Measurements from ENCODE around the gene RHO.

DNA sequence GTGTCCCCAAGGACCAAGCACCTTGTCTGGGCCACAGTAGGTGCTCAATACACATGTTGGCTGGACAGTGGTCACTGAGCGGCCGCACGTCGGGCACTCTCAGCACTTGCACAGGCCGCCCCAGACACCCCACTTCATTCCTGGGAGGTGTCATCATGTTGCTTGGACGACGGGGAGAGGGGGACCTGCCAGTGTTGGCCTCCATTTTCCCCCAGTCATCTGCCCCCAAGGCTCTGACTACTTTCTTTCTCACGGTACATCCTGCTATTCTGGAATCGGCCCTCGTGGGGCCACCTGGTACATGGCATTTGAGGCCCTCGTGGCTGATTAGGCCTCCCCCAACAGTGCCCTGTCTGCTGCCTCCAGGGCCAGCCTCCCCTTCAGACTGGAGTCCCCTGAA is 1.2 kb upstream of the RHO start:
- TF ChIP-seq, protein P1, sequence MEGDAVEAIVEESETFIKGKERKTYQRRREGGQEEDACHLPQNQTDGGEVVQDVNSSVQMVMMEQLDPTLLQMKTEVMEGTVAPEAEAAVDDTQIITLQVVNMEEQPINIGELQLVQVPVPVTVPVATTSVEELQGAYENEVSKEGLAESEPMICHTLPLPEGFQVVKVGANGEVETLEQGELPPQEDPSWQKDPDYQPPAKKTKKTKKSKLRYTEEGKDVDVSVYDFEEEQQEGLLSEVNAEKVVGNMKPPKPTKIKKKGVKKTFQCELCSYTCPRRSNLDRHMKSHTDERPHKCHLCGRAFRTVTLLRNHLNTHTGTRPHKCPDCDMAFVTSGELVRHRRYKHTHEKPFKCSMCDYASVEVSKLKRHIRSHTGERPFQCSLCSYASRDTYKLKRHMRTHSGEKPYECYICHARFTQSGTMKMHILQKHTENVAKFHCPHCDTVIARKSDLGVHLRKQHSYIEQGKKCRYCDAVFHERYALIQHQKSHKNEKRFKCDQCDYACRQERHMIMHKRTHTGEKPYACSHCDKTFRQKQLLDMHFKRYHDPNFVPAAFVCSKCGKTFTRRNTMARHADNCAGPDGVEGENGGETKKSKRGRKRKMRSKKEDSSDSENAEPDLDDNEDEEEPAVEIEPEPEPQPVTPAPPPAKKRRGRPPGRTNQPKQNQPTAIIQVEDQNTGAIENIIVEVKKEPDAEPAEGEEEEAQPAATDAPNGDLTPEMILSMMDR (IDR thresholded peaks at IDR 0.05 in 2 of 3, conservative IDR thresholded peaks at IDR 0.05 in 1 of 3; ENCODE audit: borderline replicate concordance in 1 of 3, insufficient read depth in 1 of 3, low read depth in 2 of 3, low read length in 2 of 3), result no peak
- no peak for TF ChIP-seq EZH2 (IDR thresholded peaks at IDR 0.05)
- TF ChIP-seq EGR1 (IDR thresholded peaks at IDR 0.05; ENCODE audit: low read depth), result no peak
- TF ChIP-seq ZNF274 (IDR thresholded peaks at IDR 0.05; ENCODE audit: low read depth, low read length), result no peak
- TF ChIP-seq POLR2A (IDR thresholded peaks at IDR 0.05; ENCODE audit: borderline replicate concordance, extremely low read depth, insufficient read depth, insufficient read length), result no peak
- no peak for TF ChIP-seq POLR2AphosphoS5 (IDR thresholded peaks at IDR 0.05; ENCODE audit: low read depth, low read length)
- TF ChIP-seq EZH2phosphoT487 (IDR thresholded peaks at IDR 0.05; ENCODE audit: borderline replicate concordance), result no peak
- TF ChIP-seq, protein P2, sequence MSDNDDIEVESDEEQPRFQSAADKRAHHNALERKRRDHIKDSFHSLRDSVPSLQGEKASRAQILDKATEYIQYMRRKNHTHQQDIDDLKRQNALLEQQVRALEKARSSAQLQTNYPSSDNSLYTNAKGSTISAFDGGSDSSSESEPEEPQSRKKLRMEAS (IDR thresholded peaks at IDR 0.05), result no peak

Data from HCT116 (cell line).